HEK293 (cell line): ENCODE measurements around the gene DENND1A.

Experiments
- CTCF ChIA-PET: fragments of 350-600 bp; formaldehyde crosslinking; extraction: SDS; loops from one replicate; lab custom pipeline; 2021; ENCODE audit warnings: antibody characterized with exemption; lab: Yijun Ruan, JAX
- POLR2A ChIA-PET: fragments of 300-600 bp; formaldehyde crosslinking; extraction: SDS; loops from one replicate; lab custom pipeline; 2020; ENCODE audit warnings: antibody characterized with exemption, inconsistent platforms; lab: Yijun Ruan, JAX
- H3K27ac ChIP-seq: fragments of 200-500 bp; sonication (Bioruptor generic); 2 replicates; pipeline ENCODE4 v1.5.1; 2014; ENCODE audit warnings: low read depth, low read length, control low read depth, inconsistent platforms; ENCODE audit errors: extremely low read depth
- H3K36me3 ChIP-seq, 2 experiments: fragments of 200-500 bp in 1 of 2; sonication (Bioruptor generic) in 1 of 2; 1 replicate in 1 of 2; 2 replicates in 1 of 2; pipeline ENCODE4 v1.5.1; 2014 to 2017; ENCODE audit warnings: inconsistent platforms in 2 of 2, low read length in 2 of 2; ENCODE audit not compliant: control insufficient read depth in 2 of 2, insufficient read depth in 1 of 2
- H3K4me1 ChIP-seq: fragments of 200-500 bp; sonication (Bioruptor generic); 2 replicates; pipeline ENCODE4 v1.5.1; 2014; ENCODE audit warnings: mild to moderate bottlenecking, low read length, inconsistent platforms; ENCODE audit not compliant: control insufficient read depth, insufficient read depth
- H3K4me3 ChIP-seq: 2 replicates; pipeline ENCODE4 v1.5.1; 2011; ENCODE audit warnings: low read depth, mild to moderate bottlenecking, control low read depth, low read length, moderate library complexity
- H3K9me3 ChIP-seq: fragments of 200-500 bp; sonication (Bioruptor generic); 2 replicates; pipeline ENCODE4 v1.5.1; 2014; ENCODE audit warnings: low read depth, low read length, inconsistent platforms; ENCODE audit not compliant: control insufficient read depth, insufficient read depth
- EGR2 ChIP-seq: fragments of 450-650 bp; formaldehyde crosslinking; IDR thresholded peaks from 2 replicates; pipeline ENCODE4 v1.5.1; 2016; ENCODE audit warnings: low read depth, missing biosample characterization, missing genetic modification characterization
- GLIS1 ChIP-seq: fragments of 450-650 bp; formaldehyde crosslinking; IDR thresholded peaks from 2 replicates; pipeline ENCODE4 v1.5.1; 2016; ENCODE audit warnings: missing biosample characterization, missing genetic modification characterization
- KLF17 ChIP-seq: fragments of 450-650 bp; formaldehyde crosslinking; IDR thresholded peaks from 2 replicates; pipeline ENCODE4 v1.5.1; 2016; ENCODE audit warnings: missing biosample characterization, missing genetic modification characterization
- TRIM28 ChIP-seq: IDR thresholded peaks from 2 replicates; pipeline ENCODE4 v1.6.1; 2011; ENCODE audit warnings: low read length, control low read depth, borderline replicate concordance
- ZBTB17 ChIP-seq: fragments of 450-650 bp; formaldehyde crosslinking; IDR thresholded peaks from 2 replicates; pipeline ENCODE4 v1.5.1; 2016; ENCODE audit warnings: missing biosample characterization, missing genetic modification characterization
- ZNF140 ChIP-seq: fragments of 450-650 bp; formaldehyde crosslinking; IDR thresholded peaks from 2 replicates; pipeline ENCODE4 v1.5.1; 2016; ENCODE audit warnings: missing biosample characterization, missing genetic modification characterization
- ZNF169 ChIP-seq: fragments of 450-650 bp; formaldehyde crosslinking; IDR thresholded peaks from 2 replicates; pipeline ENCODE4 v1.5.1; 2016; ENCODE audit warnings: missing biosample characterization, missing genetic modification characterization
- ZNF221 ChIP-seq: fragments of 450-650 bp; formaldehyde crosslinking; IDR thresholded peaks from 2 replicates; pipeline ENCODE4 v1.5.1; 2017; ENCODE audit warnings: missing biosample characterization, missing genetic modification characterization, borderline replicate concordance
- ZNF239 ChIP-seq: fragments of 450-650 bp; formaldehyde crosslinking; IDR thresholded peaks from 2 replicates; pipeline ENCODE4 v1.5.1; 2016; ENCODE audit warnings: missing biosample characterization, missing genetic modification characterization
- ZNF24 ChIP-seq: fragments of 450-650 bp; formaldehyde crosslinking; IDR thresholded peaks from 2 replicates; pipeline ENCODE4 v1.5.1; 2016; ENCODE audit warnings: missing biosample characterization, missing genetic modification characterization
- ZNF280D ChIP-seq: fragments of 450-650 bp; formaldehyde crosslinking; IDR thresholded peaks from 2 replicates; pipeline ENCODE4 v1.5.1; 2016; ENCODE audit warnings: missing biosample characterization, missing genetic modification characterization
- ZNF426 ChIP-seq: fragments of 450-650 bp; formaldehyde crosslinking; IDR thresholded peaks from 2 replicates; pipeline ENCODE4 v1.5.1; 2017; ENCODE audit warnings: missing biosample characterization, missing genetic modification characterization, mild to moderate bottlenecking, inconsistent platforms, moderate library complexity
- ZNF488 ChIP-seq: fragments of 450-650 bp; formaldehyde crosslinking; IDR thresholded peaks from 2 replicates; pipeline ENCODE4 v1.5.1; 2016; ENCODE audit warnings: missing biosample characterization, missing genetic modification characterization
- ZNF596 ChIP-seq: fragments of 450-650 bp; IDR thresholded peaks from 2 replicates; pipeline ENCODE4 v1.5.0; 2018; ENCODE audit warnings: missing biosample characterization, mild to moderate bottlenecking, missing genetic modification characterization, moderate library complexity
- ZNF624 ChIP-seq: fragments of 450-650 bp; formaldehyde crosslinking; IDR thresholded peaks from 2 replicates; pipeline ENCODE4 v1.5.1; 2017; ENCODE audit warnings: missing biosample characterization, missing genetic modification characterization
- ZNF639 ChIP-seq: fragments of 450-650 bp; formaldehyde crosslinking; IDR thresholded peaks from 2 replicates; pipeline ENCODE4 v1.5.1; 2016; ENCODE audit warnings: missing biosample characterization, missing genetic modification characterization
- ZNF701 ChIP-seq: fragments of 450-650 bp; formaldehyde crosslinking; IDR thresholded peaks from 2 replicates; pipeline ENCODE4 v1.5.1; 2016; ENCODE audit warnings: missing biosample characterization, missing genetic modification characterization
- ZNF704 ChIP-seq: fragments of 450-650 bp; formaldehyde crosslinking; IDR thresholded peaks from 2 replicates; pipeline ENCODE4 v1.5.1; 2016; ENCODE audit warnings: missing biosample characterization, missing genetic modification characterization
- ZNF707 ChIP-seq: fragments of 450-650 bp; formaldehyde crosslinking; IDR thresholded peaks from 2 replicates; pipeline ENCODE4 v1.5.1; 2016; ENCODE audit warnings: missing biosample characterization, missing genetic modification characterization
- ZNF747 ChIP-seq: fragments of 450-650 bp; formaldehyde crosslinking; IDR thresholded peaks from 2 replicates; pipeline ENCODE4 v1.5.1; 2016; ENCODE audit warnings: missing biosample characterization, missing genetic modification characterization
- ZNF785 ChIP-seq: fragments of 450-650 bp; formaldehyde crosslinking; IDR thresholded peaks from 2 replicates; pipeline ENCODE4 v1.5.1; 2016; ENCODE audit warnings: missing biosample characterization, missing genetic modification characterization

DENND1A gene

GRCh38 chr9:123814496-123814895, 115.4 kb downstream of the DENND1A start:
- ChIA-PET POLR2A (no interaction called here), CTCF (no interaction called here)
- Histone ChIP-seq H3K36me3 (no peaks in the 10 kb centered on the region), H3K4me1 (peaks cover 5% of the 10 kb centered on the region), H3K9me3 (no peaks in the 10 kb centered on the region)
- TF ChIP-seq KLF17 (no peak), EGR2 (no peak), GLIS1 (tag by site-specific recombination) (no peak), ZNF701 (tag by site-specific recombination) (no peak), ZNF707 (no peak)
- TF ChIP-seq, all 188 proteins: peak for 0
- H3K27ac ChIP-seq: no peak overlapping the region
- no peak overlapping the region for H3K4me3 ChIP-seq

GRCh38 chr9:123812984-123813383, 116.9 kb downstream of the DENND1A start:
- H3K4me3 ChIP-seq: no peak overlapping the region
- no peaks in the 10 kb centered on the region for H3K36me3 ChIP-seq
- no peak for TF ChIP-seq ZNF239
- TF ChIP-seq ZNF426: no peak
- no peak for TF ChIP-seq ZNF747 (tag by site-specific recombination)
- no peak for TF ChIP-seq ZNF704 (tag by site-specific recombination)
- TF ChIP-seq ZNF221 (tag by site-specific recombination): no peak
- TF ChIP-seq ZNF785 (tag by site-specific recombination): no peak
- no peak for TF ChIP-seq ZNF140 (tag by site-specific recombination)
- TF ChIP-seq KLF17: no peak
- no peak for TF ChIP-seq ZNF24
- TF ChIP-seq ZNF596 (tag by site-specific recombination): no peak
- no peak for TF ChIP-seq ZNF280D
- no peak for TF ChIP-seq ZBTB17 (tag by site-specific recombination)
- TF ChIP-seq ZNF169 (tag by site-specific recombination): no peak
- TF ChIP-seq TRIM28: no peak
- no peak for TF ChIP-seq ZNF639 (tag by site-specific recombination)
- no peak for TF ChIP-seq ZNF624 (tag by site-specific recombination)
- TF ChIP-seq ZNF488: no peak
- TF ChIP-seq, all 188 proteins: peak for 0
- POLR2A ChIA-PET: no interaction called here
- peaks cover 5% of the 10 kb centered on the region for H3K4me1 ChIP-seq
- CTCF ChIA-PET: no interaction called here
- no peaks in the 10 kb centered on the region for H3K9me3 ChIP-seq
- no peak overlapping the region for H3K27ac ChIP-seq
